GM18499 (cell line): ENCODE measurements around the gene PRSS8.
"Not testable (repeated sequence)": the region's sequence is repeated elsewhere in the genome, so short reads cannot be mapped to it uniquely, and the experiment has no call there.

ENCODE experiments used
- ATAC-seq: cut with Tn5 transposase; IDR thresholded peaks from one replicate; pipeline ENCODE4 v1.9.1; 2021; ENCODE audit warnings: moderate number of reproducible peaks; ENCODE audit not compliant: insufficient read depth, unreplicated experiment

The PRSS8 gene

DNA sequence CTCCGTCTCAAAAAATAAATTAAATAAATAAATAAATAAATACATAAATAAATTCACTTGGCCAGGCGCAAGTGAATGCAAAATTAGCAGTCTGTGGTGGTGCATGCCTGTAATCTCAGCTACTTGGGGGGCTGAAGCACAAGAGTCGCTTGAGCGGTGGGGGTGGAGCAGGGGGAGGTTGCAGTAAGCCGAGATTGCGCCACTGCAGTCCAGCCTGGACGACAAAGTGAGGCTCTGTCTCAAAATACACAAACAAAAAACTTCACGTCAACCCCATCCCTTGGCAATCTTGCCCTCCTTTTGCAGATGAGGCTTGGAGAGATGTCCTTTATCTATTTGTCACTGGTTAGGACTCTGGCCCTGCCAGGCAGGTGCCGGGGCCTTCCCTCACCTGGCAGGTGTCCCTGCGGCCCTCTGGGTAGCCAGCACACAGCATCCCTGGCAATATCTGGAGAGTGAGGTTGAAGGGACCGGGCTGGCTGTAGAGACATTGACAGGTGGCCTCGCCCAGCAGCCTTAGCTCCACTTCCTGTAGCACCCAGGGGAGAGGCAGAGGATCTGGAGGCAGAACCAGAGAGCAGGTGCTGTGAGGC lies 10.0 kb upstream of the PRSS8 start:
- no peak for ATAC-seq

DNA sequence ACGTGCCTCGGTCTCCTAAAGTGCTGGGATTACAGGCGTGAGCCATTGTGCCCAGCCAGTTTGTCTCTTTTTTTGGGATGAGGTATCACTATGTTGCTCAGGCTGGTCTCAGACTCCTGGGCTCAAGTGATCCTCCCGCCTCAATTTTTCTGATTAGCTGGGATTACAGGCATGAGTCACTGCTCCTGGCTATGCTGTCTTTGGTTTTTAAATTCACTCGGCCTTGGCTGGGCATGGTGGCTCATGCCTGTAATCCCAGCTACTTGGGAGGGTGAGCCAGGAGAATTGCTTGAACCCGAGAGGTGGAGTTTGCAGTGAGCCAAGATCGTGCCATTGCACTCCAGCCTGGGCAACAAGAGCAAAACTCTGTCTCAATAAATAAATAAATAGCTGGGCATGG lies 8.9 kb upstream of the PRSS8 start:
- ATAC-seq, result not testable (repeated sequence)

DNA sequence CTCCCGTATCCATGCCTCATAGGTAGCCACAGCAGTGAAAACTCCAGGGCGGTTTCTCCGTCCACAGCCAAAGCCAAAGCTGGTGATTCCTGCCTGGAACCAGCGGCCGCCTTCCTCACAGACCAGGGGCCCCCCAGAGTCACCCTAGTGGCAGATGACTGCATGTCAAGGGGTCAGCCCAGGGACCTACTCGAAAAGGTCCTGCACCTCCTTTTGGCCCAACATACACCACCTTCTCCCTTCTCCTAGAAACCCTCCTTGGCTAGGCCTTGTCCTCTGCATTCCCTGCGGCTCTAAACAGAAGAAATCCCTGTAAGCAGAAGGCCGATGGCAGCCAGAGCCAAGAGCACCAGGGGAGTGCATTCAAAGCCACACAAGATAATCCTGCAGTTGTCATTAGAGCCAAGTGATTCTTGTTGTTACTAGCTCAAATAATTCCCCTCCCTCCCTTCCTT lies 8.2 kb upstream of the PRSS8 start:
- no peak for ATAC-seq

DNA sequence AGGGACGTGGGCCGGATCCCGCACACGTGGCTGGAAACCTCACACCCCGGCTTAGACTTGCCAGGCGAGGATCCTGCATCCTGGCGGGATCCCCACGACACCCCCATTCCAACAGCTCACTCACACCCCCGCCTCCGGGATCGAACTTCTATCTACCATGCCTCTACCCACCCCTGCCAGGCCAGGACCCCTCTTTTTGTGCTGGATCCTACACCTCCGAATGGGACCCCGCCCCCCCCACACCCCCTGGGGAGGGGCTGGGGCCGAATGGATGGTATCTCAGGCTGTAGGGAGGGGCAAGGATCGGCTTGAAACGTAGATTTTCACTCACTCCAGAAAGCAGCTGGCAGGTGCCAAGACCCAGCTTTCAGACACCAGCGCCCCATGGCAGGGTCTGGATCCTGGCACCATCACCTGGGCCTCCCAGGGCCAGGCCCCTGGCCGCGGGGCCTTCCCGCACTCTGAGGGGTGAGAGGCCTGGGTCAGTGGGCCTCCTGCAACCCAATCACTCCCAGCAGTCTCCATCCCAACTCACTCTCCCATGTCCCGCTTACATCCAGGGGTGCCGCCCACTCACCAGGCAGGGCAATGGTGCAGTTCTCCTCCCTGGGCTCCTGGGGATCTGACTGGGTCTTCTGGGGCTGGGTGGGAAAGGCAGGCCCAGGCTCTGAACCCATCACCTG lies 7.6 kb upstream of the PRSS8 start:
- no peak for ATAC-seq

DNA sequence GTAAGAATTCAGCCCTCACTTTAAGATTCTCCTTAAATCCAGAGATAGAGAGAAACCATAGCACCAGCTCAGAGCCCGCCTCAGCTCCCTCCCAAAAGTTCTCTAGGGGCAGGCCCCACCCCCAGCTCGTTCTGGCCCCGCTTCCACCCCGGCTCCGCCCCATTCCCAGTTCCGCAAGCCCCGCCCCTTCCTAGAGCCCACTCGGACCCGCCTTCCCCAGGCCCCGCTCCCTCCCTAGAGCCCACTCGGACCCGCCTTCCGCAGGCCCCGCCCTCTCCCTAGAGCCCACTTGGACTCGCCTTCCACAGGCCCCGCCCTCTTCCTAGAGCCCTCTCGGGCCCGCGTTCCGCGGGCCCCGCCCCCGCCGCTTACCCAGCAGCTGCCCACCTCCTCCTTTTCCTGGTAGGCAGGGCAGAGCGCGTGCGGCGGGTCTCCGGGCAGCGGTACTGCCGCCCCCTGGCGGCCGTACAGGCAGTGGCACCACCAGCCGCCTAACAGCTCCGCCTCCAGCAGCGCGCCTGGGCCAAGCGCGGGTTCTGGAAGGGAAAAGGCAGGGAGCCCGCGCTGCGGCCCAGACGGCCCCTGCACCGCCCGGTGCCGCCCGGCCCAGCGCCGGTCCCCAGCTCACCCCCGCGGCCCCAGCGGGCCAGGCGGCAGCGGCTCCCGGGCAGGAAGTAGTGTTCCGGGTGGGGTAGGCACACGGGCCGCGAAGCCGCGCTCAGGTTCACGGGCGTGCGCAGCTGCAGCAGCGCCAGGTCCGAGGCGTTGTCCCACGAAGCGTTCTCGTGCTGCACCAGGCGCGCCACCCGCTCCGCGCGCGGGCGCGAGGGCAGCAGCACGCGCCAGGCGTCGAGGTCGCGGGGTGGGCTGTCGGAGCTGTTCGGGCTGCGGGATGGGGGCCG lies 6.8 kb upstream of the PRSS8 start:
- peak; percentile 45 for ATAC-seq

DNA sequence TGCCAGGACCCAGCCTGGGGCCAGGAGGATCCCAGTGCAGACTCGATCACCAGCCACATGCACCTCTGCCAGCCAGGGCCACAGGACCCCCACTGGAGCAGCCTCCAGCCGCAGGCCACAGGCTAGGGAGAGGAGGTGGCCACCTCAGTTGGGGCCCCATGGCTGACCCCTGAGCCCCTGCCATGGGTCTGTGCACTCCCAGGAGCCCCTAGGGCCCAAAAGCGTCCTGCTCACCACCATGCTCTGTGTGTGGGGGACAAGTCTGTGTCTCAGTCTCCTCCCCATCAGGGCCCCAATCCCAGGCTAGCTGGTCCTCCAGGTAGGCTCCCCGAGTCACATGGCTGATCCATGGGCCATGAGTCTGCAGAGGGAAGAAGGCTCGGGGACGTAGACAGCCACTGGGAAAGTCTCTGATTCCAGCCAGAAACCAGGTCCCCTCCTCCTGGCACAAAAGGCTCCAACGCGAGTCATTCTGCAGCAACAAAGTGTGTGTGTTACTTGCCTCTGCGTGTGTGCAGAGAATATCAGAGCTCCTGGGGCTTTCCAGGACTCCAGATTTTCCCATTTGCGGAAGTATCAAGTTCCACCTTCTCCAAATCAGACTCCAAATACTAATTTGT lies 6.1 kb upstream of the PRSS8 start:
- ATAC-seq, result no peak

DNA sequence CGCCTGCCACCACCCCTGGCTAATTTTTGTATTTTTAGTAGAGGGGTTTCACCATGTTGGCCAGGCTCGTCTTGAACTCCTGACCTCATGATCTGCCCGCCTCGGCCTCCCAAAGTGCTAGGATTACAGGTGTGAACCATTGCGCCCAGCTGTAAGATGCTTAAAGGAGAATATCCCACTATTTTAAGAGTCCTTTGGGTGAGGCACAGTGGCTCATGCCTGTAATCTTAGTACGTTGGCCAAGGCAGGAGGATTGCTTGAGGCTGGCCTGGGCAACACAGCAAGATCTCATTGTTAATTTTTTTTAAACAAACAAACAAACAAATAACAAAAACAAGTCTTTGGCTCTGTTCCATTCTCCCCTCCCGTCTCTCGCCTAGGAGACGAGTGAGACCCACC lies 5.5 kb upstream of the PRSS8 start:
- not testable (repeated sequence) for ATAC-seq

DNA sequence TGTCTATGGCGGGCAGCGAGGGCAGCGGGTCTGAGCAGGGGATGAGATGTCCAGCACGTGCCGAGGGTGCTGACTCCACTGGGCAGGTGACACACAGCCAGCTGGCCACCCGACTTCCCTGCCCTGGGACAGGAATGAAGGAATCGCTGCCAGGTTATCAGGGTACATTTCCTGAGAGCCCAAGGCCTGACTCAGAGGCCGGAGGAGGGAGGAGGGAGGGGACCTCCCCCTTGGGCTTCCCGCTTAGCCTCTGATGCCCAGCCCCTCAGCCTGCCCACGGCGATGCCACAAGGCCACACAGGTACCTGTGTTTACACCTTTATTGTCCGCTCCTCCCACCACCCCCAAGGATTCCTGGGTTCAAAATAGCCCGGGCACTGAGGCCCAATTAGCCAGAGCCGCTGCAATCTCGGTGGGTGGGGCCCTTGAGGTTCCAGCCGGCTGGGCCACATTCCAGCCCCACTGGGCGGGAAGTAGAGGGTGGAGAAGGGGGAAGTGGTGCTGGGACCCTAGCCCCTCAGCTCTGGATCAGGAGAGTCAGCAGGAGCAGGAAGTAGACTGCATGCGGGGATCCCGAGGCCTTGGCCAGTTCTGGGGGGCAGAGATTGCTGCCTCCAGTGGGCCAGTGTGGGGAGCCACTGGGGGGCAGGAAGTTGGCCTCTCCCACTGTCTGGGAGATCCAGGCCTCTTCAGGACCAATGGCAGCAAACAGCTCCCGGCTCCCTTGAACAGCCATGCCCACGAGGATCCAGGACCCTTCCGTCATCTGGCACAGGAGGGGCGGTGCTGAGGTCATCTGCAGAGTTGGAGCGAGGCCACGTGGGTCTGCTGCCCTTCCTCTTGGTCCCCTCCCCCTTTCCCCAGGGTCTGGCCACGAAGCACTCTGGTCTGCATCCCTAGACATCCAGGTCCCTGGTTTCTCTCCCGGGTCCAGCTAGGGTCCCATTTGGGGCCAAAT lies 3.4 kb upstream of the PRSS8 start:
- no peak for ATAC-seq

DNA sequence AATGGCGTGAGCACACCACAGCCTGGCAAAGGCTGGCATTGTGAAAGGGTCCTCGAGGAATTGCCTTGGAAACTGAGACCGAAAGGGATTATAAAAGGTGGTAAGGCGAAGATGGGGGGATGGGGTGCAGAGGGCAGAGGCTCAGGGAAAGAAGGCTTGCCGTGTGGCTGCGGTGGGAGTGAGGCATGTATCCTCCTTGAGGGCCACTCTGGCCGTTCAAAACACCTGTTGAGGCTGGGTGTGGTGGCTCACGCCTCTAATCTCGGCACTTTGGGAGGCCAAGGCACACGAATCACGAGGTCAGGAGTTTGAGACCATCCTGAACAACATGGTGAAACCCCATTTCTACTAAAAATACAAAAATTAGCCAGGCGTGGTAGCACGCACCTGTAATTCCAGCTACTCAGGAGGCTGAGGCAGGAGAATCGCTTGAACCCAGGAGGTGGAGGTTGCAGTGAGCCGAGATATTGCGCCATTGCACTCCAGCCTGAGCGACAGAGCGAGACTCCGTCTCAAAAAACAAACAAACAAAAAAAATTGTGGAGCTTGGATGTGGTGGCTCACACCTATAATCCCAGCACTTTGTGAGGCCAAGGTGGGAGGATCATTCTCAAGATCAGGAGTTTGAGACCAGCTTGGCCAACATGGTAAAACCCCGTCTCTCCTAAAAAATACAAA lies 1.4 kb upstream of the PRSS8 start:
- not testable (repeated sequence) for ATAC-seq

DNA sequence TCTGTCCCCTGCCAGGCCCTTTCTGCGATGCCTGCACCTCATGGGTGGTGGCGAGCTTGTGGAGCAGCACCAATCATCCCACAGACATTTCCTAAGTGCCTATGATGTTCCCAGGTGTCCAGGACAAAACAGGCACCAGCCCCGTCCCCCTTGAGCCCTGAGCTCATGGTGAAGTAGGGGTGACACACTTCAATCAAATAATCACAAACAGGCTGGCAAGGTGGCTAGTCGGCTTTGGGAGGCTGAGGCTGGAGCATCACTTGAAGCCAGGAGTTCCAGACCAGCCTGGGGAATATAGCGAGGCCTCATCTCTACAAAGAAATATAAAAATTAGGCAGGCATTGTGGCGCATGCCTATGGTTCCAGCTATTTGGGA lies 748 bp upstream of the PRSS8 start:
- no peak for ATAC-seq

DNA sequence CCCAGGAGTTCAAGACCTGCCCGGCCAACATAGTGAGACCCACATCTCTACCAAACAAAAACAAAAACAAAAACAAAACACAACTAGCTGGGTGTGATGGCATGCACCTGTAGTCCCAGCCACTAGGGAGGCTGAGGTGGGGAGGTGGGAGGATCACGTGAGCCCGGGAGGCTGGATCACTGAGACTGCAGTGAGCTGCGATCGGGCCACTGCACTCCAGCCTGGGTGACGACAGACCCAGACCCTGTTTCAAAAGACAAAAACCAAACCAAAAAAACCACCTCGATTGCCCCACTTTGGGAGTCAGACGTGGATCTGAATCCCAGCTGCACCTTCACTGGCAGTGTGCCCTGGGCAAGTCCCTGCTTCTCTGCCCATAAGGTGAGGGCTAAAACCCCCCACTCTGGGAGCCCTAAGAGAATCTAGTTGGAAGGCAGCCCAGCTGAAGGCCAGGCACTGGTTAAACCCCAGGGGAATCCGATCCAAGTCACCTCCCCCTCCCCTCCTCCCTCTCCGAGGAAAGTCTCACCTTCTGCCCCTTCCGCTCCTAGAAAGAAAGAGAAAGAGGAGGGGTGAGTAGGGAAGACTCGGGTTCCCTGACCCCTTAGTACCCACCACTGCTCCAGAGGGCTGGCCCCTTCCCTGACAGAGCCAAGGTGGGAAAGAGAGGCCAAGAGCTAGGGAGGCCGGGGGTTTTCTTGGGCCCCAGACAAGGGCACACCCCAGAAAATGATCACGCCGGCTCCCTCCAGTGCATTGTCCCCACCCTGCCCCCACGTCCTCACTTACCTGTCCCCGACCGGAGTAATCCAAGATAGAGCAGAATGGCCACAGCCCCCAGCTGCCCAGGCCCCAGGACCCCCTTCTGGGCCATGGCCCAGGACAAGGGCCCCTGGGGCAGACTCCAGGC lies 647 bp downstream of the PRSS8 start:
- no peak for ATAC-seq

DNA sequence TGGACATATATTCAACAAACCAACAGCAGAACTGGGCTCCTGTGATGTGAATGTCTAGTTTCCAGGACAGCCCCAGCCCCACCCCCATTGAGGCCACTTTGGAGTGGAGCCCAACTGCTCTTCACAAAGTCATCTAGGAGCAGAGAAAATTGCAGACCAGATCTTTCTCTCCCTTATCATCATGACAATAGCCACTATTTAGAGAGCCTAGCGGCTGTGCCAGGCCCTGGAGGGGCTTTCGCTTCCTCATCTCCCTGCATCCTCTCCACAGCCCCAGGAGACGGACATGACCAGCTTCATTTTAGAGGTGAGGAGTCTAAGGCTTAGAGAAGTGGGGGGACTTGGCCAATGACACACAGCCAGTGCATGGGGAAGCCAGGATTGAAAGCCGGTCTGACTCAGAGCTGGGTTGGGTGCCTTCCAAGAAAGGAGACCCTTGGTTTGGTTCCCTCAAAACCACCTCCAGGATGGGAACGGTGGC lies 1.4 kb downstream of the PRSS8 start:
- ATAC-seq, result no peak

DNA sequence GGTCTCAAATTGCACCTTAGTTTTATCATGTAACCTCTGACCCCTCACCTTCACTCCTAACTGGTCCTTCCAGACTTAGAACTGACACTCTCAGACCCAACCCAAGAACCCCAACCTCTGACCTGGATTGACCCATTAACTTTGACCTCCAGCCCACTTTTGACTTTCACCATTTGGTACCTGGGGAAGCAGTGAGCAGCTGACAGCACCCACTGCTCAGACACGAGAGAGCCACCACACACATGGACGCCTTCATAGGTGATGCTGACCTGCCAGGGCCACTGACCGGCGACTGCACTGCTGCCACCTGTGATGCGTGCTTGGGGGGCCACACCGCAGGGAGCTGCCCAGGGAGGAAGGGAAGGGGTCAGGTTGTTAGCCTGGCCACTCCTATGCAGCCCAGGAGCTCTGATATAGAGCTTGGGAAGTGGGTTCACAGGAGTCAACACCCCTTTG lies 2.5 kb downstream of the PRSS8 start:
- ATAC-seq, result no peak

DNA sequence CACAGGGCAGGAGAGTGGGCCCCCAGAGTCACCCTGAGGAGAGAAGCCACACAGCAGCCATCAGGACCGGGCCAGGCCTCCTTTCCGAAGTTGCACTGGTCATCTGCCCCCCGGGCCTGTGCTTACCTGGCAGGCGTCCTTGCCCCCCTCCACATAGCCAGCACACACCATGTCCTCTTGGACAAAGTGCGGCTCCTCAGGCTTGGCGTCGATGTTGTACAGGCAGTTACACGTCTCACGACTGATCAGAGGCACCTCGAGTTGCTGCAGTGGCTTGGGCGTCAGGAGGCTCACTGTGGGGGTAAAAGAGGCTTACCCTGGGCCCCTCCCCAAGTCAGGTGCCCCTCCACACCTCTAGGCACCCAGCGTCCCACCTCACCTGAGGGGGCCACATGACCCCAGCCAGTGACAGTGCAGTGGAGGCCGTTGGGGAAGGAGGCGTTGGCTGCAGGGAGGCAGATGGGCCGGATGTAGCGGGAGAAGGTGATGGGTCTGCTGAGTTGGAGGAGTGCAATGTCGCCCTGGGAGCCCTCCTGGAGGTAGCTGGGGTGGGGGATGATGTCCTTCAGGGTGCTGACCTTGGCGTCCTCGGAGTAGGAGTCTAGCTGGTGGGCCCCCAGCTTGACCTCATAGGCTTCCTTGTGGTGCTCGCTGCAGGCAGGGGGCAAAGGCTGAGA lies 3.1 kb downstream of the PRSS8 start:
- ATAC-seq, result no peak

DNA sequence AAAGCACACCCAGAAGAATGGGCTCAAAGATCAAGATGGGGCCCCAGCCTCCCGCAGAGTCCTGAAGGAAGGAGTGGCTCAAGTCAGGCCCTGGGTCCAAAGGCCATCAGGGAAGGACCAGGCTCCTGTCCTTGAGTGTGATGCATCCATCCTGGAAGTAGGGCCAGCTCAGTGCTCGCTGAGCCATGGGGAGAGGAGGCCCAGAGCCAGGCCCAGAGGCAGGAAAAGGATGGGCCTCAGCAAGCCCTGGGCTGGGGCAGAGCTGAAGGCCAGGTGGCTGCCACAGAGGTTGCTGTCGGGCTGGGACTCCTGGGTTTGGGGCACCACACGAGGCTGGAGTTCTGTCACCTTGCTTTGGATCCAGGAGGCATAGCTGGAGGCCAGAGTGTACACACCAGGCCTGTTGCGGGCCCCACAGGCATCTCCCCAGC lies 3.7 kb downstream of the PRSS8 start:
- ATAC-seq, result no peak

DNA sequence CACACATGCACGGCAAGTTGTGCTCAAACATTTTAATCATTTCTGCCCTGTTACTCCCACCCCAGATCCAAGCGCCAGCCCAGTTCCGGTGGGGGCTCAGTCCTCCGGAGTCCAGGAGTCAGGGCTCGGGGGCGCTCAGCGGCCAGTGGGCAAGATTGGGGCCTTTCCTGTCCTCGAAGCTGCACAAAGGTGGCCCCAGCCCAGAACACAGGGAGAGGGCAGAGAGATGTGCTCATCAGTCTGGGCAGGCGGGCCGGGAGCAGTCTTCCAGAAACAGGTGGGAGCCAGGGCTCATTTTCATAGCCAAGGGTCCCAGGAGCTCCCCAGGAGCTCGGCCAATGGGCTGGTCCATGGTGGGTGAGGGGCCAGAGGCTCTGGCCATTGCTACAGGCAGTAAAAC lies 4.1 kb downstream of the PRSS8 start:
- ATAC-seq, result no peak

DNA sequence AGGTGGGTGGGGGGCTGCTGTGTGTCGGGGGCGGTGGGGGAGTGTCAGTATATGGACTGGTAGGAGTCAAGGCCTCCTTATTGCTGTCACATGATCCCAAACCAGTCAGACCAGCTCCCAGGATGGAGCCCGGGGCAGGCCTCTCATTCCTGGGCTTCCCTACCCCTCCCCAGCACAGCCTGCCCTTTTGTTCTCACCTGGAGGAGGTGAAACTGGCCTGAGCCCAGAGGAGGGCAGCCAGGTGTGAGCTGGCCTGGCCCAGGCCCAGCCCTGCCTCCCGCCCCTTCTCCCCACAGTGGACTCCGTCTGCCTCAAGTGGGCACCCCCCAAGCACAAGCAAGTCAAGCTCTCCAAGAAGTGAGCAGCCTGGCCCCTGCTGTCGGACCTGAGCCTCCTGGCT lies 4.6 kb downstream of the PRSS8 start:
- no peak for ATAC-seq
